ENCODE data around the gene MAGI3. TPM values are rescaled to one million over a fixed set of nuclear protein-coding genes. Genes with fewer than 3 reads are reported as not detected.
A peak's percentile ranks its signal among the peaks of the same experiment; 100 is the strongest.

MAGI3 gene
- total RNA-seq, 4 donors from 2014 or later: 94.3 to 180 (median 134) TPM

GRCh38 chr1:113676524-113676923 lies 286.2 kb downstream of the MAGI3 start:
- Histone ChIP-seq H3K4me3 (no peak overlapping the region), H3K27me3 (no peaks in the 10 kb centered on the region), H3K9me3 (no peaks in the 10 kb centered on the region), H3K27ac (no peak overlapping the region), H3K36me3 (peaks cover 0 to 8% (median 2%) of the 10 kb centered on the region in 4 donors), H3K4me1 (peaks cover 0 to 9% (median 0%) of the 10 kb centered on the region in 4 donors)
- in situ Hi-C loops (cut with MboI; ENCODE audit: low pct_ligation_motif_present in 1 of 4, low pct_unique_long_range_greater_than_20kb in 1 of 4, low sequenced_read_pairs in 3 of 4) (loop anchor here in 1 of 4 donors (25.0 kb wide), 1 partner anchor 564 kb away; no protein-coding TSS in a partner anchor), intact Hi-C loops (cut with DNase I; ENCODE audit: low total_unique reads) (loop anchor here (5.0 kb wide), 1 partner anchor 534 kb away; no protein-coding TSS in a partner anchor)
- TF ChIP-seq EP300 (IDR thresholded peaks at IDR 0.05; ENCODE audit: low read depth) (no peak), POLR2A (IDR thresholded peaks at IDR 0.05) (no peak), CTCF (IDR thresholded peaks at IDR 0.05) (no peak), POLR2AphosphoS5 (IDR thresholded peaks at IDR 0.05) (no peak)
- no peak for DNase-seq
- 80 to 85% methylated on average over 4 to 5 of the region's 5 CpGs for WGBS, 2 donors (ENCODE audit: low coverage in 1 of 2)

GRCh38 chr1:113677250-113678158 lies 287.2 kb downstream of the MAGI3 start:
- H3K36me3 ChIP-seq: peaks cover 0 to 8% (median 3%) of the 10 kb centered on the region in 4 donors
- 60 to 61% methylated on average over 2 to 7 of the region's 7 CpGs for WGBS, 2 donors (ENCODE audit: low coverage in 1 of 2)
- no peaks in the 10 kb centered on the region for H3K9me3 ChIP-seq
- TF ChIP-seq CTCF (IDR thresholded peaks at IDR 0.05) (peak; percentile 56 to 62 (median 57)), EP300 (IDR thresholded peaks at IDR 0.05; ENCODE audit: low read depth) (no peak)
- H3K27ac ChIP-seq: no peak overlapping the region
- peaks cover 0 to 9% (median 0%) of the 10 kb centered on the region in 4 donors for H3K4me1 ChIP-seq
- in situ Hi-C loops (cut with MboI; ENCODE audit: low pct_ligation_motif_present in 1 of 4, low pct_unique_long_range_greater_than_20kb in 1 of 4, low sequenced_read_pairs in 3 of 4): loop anchor here in 1 of 4 donors (25.0 kb wide), 1 partner anchor 565 kb away; no protein-coding TSS in a partner anchor
- no peaks in the 10 kb centered on the region for H3K27me3 ChIP-seq
- no peak overlapping the region for H3K4me3 ChIP-seq
- intact Hi-C loops (cut with DNase I; ENCODE audit: low total_unique reads): loop anchor here (5.0 kb wide), 1 partner anchor 535 kb away; no protein-coding TSS in a partner anchor
- no peak for DNase-seq

GRCh38 chr1:113678159-113678469 lies 287.8 kb downstream of the MAGI3 start:
- intact Hi-C loops (cut with DNase I; ENCODE audit: low total_unique reads): loop anchor here (5.0 kb wide), 1 partner anchor 536 kb away; no protein-coding TSS in a partner anchor
- Histone ChIP-seq H3K4me3 (no peak overlapping the region), H3K36me3 (peaks cover 0 to 8% (median under 1%) of the 10 kb centered on the region in 4 donors), H3K9me3 (no peaks in the 10 kb centered on the region), H3K27ac (no peak overlapping the region), H3K27me3 (no peaks in the 10 kb centered on the region), H3K4me1 (peaks cover 0 to 9% (median under 1%) of the 10 kb centered on the region in 4 donors)
- DNase-seq: no peak
- in situ Hi-C loops (cut with MboI; ENCODE audit: low pct_ligation_motif_present in 1 of 4, low pct_unique_long_range_greater_than_20kb in 1 of 4, low sequenced_read_pairs in 3 of 4): loop anchor here in 1 of 4 donors (25.0 kb wide), 1 partner anchor 566 kb away; no protein-coding TSS in a partner anchor
- TF ChIP-seq CTCF (IDR thresholded peaks at IDR 0.05) (no peak), EP300 (IDR thresholded peaks at IDR 0.05; ENCODE audit: low read depth) (no peak), POLR2AphosphoS5 (IDR thresholded peaks at IDR 0.05) (no peak), POLR2A (IDR thresholded peaks at IDR 0.05) (no peak)

- intact Hi-C loops (cut with DNase I; ENCODE audit: low total_unique reads) (no loop called here), in situ Hi-C loops (cut with MboI; ENCODE audit: low pct_ligation_motif_present in 1 of 4, low pct_unique_long_range_greater_than_20kb in 1 of 4, low sequenced_read_pairs in 3 of 4) (loop anchor here (10.0 to 25.0 kb wide), 3 partner anchors 537 to 569 kb away; no protein-coding TSS in a partner anchor)
- peaks cover 0 to 8% (median 2%) of the 10 kb centered on the region in 4 donors for H3K36me3 ChIP-seq
- H3K9me3 ChIP-seq: no peaks in the 10 kb centered on the region
- H3K4me1 ChIP-seq: peaks cover 0 to 20% (median 3%) of the 10 kb centered on the region in 4 donors
- no peak overlapping the region for H3K27ac ChIP-seq
- no peak for DNase-seq
- H3K27me3 ChIP-seq: no peaks in the 10 kb centered on the region
- 86 to 91% methylated on average over 7 of the region's 7 CpGs for WGBS, 2 donors (ENCODE audit: low coverage in 1 of 2)
- no peak overlapping the region for H3K4me3 ChIP-seq
- no peak for TF ChIP-seq POLR2AphosphoS5 (IDR thresholded peaks at IDR 0.05)
- TF ChIP-seq EP300 (IDR thresholded peaks at IDR 0.05; ENCODE audit: low read depth): no peak
- no peak for TF ChIP-seq POLR2A (IDR thresholded peaks at IDR 0.05)
- no peak for TF ChIP-seq CTCF (IDR thresholded peaks at IDR 0.05)
These were observed 291.5 kb downstream of the MAGI3 start for GRCh38 chr1:113681596-113682337.
